Measurements from ENCODE around the gene THAP4. TPM values are rescaled to one million over a fixed set of nuclear protein-coding genes. Genes with fewer than 3 reads are reported as not detected.
"Not testable (repeated sequence)": the region's sequence is repeated elsewhere in the genome, so short reads cannot be mapped to it uniquely, and the experiment has no call there.

The THAP4 gene
- total and polyA plus RNA-seq, 8 donors, result 22.4 to 42.9 (median 27.1) TPM

DNA sequence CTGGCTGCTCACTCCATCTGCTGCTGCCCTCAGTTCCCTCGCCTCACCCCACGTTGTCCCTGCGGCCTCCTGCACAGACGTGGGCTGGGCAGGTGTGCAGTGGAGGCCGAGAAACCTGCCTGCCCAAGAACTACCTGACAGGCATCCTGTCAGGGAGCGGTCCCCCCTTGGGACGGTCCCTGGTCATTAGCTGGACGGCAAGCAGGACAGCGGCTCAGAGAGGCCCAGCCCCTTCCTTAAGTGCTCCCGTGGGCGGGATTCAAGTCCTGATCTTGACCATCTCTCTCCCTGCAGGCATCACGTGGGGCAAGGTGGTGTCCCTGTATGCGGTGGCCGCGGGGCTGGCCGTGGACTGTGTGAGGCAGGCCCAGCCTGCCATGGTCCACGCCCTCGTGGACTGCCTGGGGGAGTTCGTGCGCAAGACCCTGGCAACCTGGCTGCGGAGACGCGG is 67.1 kb downstream of the THAP4 start:
- WGBS, 2 donors, result 94 to 96% methylated on average over 23 of the region's 23 CpGs
- H3K9me3 ChIP-seq, result no peaks in the 10 kb centered on the region
- intact Hi-C loops (cut with DNase I), result no loop called here
- FAIRE-seq, result no peak
- H3K4me3 ChIP-seq, result no peak overlapping the region
- H3K27ac ChIP-seq, result no peak overlapping the region
- no peak for ATAC-seq
- H3K36me3 ChIP-seq, result peaks cover 0 to 13% (median 0%) of the 10 kb centered on the region in 3 donors
- peak in 1 of 6 donors; percentile 36 for DNase-seq
- H3K4me1 ChIP-seq, result no peaks in the 10 kb centered on the region
- H3K27me3 ChIP-seq, result no peaks in the 10 kb centered on the region
- TF ChIP-seq, protein P1, sequence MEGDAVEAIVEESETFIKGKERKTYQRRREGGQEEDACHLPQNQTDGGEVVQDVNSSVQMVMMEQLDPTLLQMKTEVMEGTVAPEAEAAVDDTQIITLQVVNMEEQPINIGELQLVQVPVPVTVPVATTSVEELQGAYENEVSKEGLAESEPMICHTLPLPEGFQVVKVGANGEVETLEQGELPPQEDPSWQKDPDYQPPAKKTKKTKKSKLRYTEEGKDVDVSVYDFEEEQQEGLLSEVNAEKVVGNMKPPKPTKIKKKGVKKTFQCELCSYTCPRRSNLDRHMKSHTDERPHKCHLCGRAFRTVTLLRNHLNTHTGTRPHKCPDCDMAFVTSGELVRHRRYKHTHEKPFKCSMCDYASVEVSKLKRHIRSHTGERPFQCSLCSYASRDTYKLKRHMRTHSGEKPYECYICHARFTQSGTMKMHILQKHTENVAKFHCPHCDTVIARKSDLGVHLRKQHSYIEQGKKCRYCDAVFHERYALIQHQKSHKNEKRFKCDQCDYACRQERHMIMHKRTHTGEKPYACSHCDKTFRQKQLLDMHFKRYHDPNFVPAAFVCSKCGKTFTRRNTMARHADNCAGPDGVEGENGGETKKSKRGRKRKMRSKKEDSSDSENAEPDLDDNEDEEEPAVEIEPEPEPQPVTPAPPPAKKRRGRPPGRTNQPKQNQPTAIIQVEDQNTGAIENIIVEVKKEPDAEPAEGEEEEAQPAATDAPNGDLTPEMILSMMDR (IDR thresholded peaks at IDR 0.05), result no peak

DNA sequence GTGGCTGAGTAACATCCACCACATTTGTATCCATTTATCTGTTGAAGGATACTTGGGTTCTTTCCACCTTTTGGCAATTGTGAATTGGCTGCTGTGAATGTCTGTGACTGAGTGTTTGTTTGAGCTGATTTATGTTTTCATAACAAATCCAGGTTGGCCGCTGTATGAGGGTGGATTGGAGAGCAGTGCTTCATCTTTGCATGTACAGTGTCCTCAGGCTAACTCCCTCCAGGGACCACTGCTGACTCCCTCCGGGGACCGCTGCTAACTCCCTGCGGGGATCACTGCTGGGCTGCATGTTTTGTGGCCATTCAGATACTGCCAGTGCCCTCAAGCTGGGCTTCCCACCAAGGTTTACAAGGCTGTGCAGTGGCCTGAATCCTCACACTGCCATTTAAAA is 68.2 kb downstream of the THAP4 start:
- WGBS, 2 donors, result 91 to 94% methylated on average over 4 of the region's 4 CpGs

DNA sequence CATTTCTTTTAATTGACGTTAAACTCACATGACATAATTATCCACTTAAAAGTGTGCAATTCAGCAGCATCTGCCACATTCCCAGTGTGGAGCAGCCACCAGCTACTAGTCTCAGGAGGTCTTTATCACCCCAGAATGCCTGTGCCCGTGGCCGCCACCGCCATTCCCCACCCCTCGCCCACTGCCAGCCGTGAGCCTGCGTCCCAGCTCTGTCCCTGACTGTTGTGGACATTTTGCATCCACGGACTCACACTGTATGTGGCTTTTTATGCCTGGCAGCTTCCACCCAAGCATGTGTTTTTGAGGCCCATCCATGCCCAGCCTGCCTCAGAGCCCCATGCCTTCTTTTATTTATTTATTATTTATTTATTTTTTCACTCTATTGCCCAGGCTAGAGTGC is 69.2 kb downstream of the THAP4 start:
- no peaks in the 10 kb centered on the region for H3K27me3 ChIP-seq
- 95% methylated on average over 8 of the region's 8 CpGs for WGBS, 2 donors
- ATAC-seq, result no peak
- intact Hi-C loops (cut with DNase I), result no loop called here
- no peaks in the 10 kb centered on the region for H3K36me3 ChIP-seq
- no peaks in the 10 kb centered on the region for H3K4me1 ChIP-seq
- no peak for FAIRE-seq
- no peaks in the 10 kb centered on the region for H3K9me3 ChIP-seq
- no peak overlapping the region for H3K4me3 ChIP-seq
- H3K27ac ChIP-seq, result no peak overlapping the region
- peak in 1 of 6 donors; percentile 16 for DNase-seq
- TF ChIP-seq, protein P1 (IDR thresholded peaks at IDR 0.05), result no peak

More for the DNA sequence above, 68.2 kb downstream of the THAP4 start:
- no peaks in the 10 kb centered on the region for H3K9me3 ChIP-seq
- H3K27me3 ChIP-seq, result no peaks in the 10 kb centered on the region
- ATAC-seq (no peak), DNase-seq (peak in 1 of 6 donors; percentile 26), FAIRE-seq (no peak)
- H3K27ac ChIP-seq, result no peak overlapping the region
- peaks cover 0 to 6% (median 0%) of the 10 kb centered on the region in 3 donors for H3K36me3 ChIP-seq
- no peaks in the 10 kb centered on the region for H3K4me1 ChIP-seq
- intact Hi-C loops (cut with DNase I), result no loop called here
- no peak overlapping the region for H3K4me3 ChIP-seq
- TF ChIP-seq, protein P1 (IDR thresholded peaks at IDR 0.05), result no peak

DNA sequence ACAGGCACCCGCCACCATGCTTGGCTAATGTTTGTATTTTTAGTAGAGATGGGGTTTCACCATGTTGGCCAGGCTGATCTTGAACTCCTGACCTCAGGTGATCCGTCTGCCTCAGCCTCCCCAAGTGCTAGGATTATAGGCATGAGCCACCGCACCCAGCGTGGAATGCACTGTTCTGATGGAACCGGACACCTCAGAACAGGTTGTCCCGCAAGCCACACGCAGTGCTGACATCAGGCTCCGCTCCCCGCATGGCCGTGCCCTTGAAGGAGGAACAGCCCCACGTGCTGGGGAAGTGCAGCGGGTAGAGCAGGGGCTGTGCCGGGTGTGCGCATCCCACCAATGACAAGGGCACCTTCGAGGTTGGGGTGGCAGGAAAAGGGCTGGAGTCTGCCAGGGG is 69.7 kb downstream of the THAP4 start:
- ATAC-seq; H3K36me3 ChIP-seq; FAIRE-seq; H3K4me3 ChIP-seq; H3K4me1 ChIP-seq; H3K27ac ChIP-seq; intact Hi-C loops (cut with DNase I); H3K9me3 ChIP-seq; H3K27me3 ChIP-seq: not testable (repeated sequence)
- 86 to 91% methylated on average over 15 of the region's 15 CpGs for WGBS, 2 donors
- peak in 1 of 6 donors; percentile 52 for DNase-seq

DNA sequence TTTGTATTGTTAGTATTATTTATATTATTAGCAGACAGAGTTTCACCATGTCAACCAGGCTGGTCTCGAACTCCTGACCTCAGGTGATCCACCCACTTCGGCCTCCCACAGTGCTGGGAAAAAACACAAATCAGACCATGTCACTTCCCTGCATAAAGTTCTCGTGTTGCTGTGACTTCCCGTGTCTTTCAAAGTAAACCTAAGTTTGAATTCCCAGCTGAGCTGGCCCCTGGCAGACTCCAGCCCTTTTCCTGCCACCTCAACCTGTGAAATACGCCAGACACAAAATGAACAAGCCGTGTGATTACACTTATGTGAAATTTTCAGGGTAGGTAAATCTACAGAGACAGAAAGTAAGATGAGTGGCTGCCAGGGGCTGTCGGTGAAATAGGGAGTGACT is 70.5 kb downstream of the THAP4 start:
- intact Hi-C loops (cut with DNase I), result no loop called here
- no peak for FAIRE-seq
- no peak overlapping the region for H3K4me3 ChIP-seq
- ATAC-seq, result no peak
- H3K27ac ChIP-seq, result no peak overlapping the region
- no peaks in the 10 kb centered on the region for H3K36me3 ChIP-seq
- no peaks in the 10 kb centered on the region for H3K9me3 ChIP-seq
- TF ChIP-seq, protein P1 (IDR thresholded peaks at IDR 0.05), result no peak
- WGBS, 2 donors, result 83 to 85% methylated on average over 7 of the region's 7 CpGs
- DNase-seq, result peak in 1 of 6 donors; percentile 5
- H3K27me3 ChIP-seq, result no peaks in the 10 kb centered on the region
- no peaks in the 10 kb centered on the region for H3K4me1 ChIP-seq

DNA sequence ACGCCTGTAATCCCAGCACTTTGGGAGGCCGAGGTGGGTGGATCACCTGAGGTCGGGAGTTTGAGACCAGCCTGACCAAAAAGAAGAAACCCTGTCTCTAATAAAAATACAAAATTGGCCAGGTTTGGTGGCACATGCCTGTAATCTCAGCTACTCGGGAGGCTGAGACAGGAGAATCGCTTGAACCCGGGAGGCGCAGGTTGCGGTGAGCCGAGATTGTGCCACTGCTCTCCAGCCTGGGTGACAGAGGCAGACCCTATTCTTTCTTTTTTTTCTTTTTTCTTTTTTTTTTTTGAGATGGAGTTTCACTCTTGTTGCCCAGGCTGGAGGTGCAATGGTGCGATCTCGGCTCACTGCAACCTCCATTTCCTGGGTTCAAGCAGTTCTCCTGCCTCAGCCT is 70.9 kb downstream of the THAP4 start:
- ATAC-seq; H3K4me3 ChIP-seq; H3K27ac ChIP-seq; FAIRE-seq; H3K36me3 ChIP-seq; H3K27me3 ChIP-seq; H3K9me3 ChIP-seq; intact Hi-C loops (cut with DNase I); H3K4me1 ChIP-seq: not testable (repeated sequence)
- peak in 1 of 6 donors; percentile 9 for DNase-seq
- WGBS, 2 donors, result 97% methylated on average over 11 of the region's 11 CpGs
